CD14-positive monocyte (primary cell): ENCODE results near the gene HS3ST2. TPM values are rescaled to one million over a fixed set of nuclear protein-coding genes. Genes with fewer than 3 reads are reported as not detected.

Source experiments
- DNase-seq, 3 donors: peaks; one replicate each; pipeline ENCODE4 v3.0.0-alpha.2; 2011 to 2022
- H2AFZ ChIP-seq: 2 replicates; pipeline ENCODE4 v1.6.0; 2012; ENCODE audit warnings: mild to moderate bottlenecking, low read depth, low read length, inconsistent platforms; ENCODE audit not compliant: insufficient read depth, poor library complexity, severe bottlenecking
- H3K27ac ChIP-seq, 2 donors: 1 replicate in 1 of 2; 2 replicates in 1 of 2; pipeline ENCODE4 v1.5.1; 2012 to 2013; ENCODE audit warnings: low read length in 2 of 2, control low read depth in 1 of 2, inconsistent platforms in 1 of 2, low read depth in 1 of 2, mild to moderate bottlenecking in 1 of 2
- H3K27me3 ChIP-seq, 2 donors: one replicate each; pipeline versions ENCODE4 v1.6.0 to v1.6.1; 2011 to 2013; ENCODE audit warnings: low read length in 2 of 2; ENCODE audit not compliant: control insufficient read depth in 2 of 2, insufficient read depth in 2 of 2
- H3K36me3 ChIP-seq, 2 donors: replicated peaks in 1 of 2; 1 replicate in 1 of 2; 2 replicates in 1 of 2; pipeline versions ENCODE4 v1.5.1 to v1.6.1; 2012 to 2013; ENCODE audit warnings: low read length in 2 of 2, control low read depth in 1 of 2, inconsistent platforms in 1 of 2, mild to moderate bottlenecking in 1 of 2; ENCODE audit not compliant: insufficient read depth in 2 of 2, control insufficient read depth in 1 of 2
- H3K4me1 ChIP-seq, 2 donors: 1 replicate in 1 of 2; 2 replicates in 1 of 2; pipeline versions ENCODE4 v1.5.1 to v1.6.1; 2012 to 2013; ENCODE audit warnings: low read length in 2 of 2, control low read depth in 1 of 2, inconsistent platforms in 1 of 2, mild to moderate bottlenecking in 1 of 2, moderate library complexity in 1 of 2; ENCODE audit not compliant: insufficient read depth in 2 of 2, control insufficient read depth in 1 of 2
- H3K4me2 ChIP-seq: replicated peaks from 2 replicates; pipeline ENCODE3; 2012; ENCODE audit warnings: low read length, moderate library complexity, mild to moderate bottlenecking; ENCODE audit not compliant: poor library complexity, severe bottlenecking; ENCODE audit errors: extremely low read depth
- H3K4me3 ChIP-seq, 3 experiments: fragments of 200-600 bp in 1 of 3; sonication (generic) in 1 of 3; replicated peaks in 1 of 3; 1 replicate in 2 of 3; 2 replicates in 1 of 3; pipeline ENCODE4 v1.5.1; 2011 to 2013; ENCODE audit warnings: low read length in 3 of 3, mild to moderate bottlenecking in 3 of 3, control low read depth in 2 of 3, low read depth in 2 of 3, inconsistent platforms in 1 of 3, moderate library complexity in 1 of 3
- H3K79me2 ChIP-seq: 2 replicates; pipeline ENCODE4 v1.6.0; 2012; ENCODE audit warnings: mild to moderate bottlenecking, control low read depth, inconsistent platforms, low read length, moderate library complexity; ENCODE audit not compliant: insufficient read depth
- H3K9ac ChIP-seq: 2 replicates; pipeline ENCODE4 v1.6.0; 2017; ENCODE audit warnings: low read length, mild to moderate bottlenecking; ENCODE audit not compliant: insufficient read depth, poor library complexity, severe bottlenecking
- H3K9me3 ChIP-seq, 2 donors: replicated peaks in 1 of 2; 1 replicate in 1 of 2; 2 replicates in 1 of 2; pipeline versions ENCODE4 v1.5.1 to v1.6.1; 2012 to 2013; ENCODE audit warnings: low read length in 2 of 2, control low read depth in 1 of 2; ENCODE audit not compliant: control insufficient read depth in 1 of 2, insufficient read depth in 1 of 2
- H4K20me1 ChIP-seq: 2 replicates; pipeline ENCODE4 v1.6.0; 2012; ENCODE audit warnings: mild to moderate bottlenecking, low read length, control low read depth, moderate library complexity; ENCODE audit not compliant: insufficient read depth
- H3K27ac Mint-ChIP-seq, 7 donors: one replicate each; pipeline ENCODE4 v1.8.0; 2020; ENCODE audit warnings: mild to moderate bottlenecking in 7 of 7, mixed read lengths in 7 of 7, moderate library complexity in 6 of 7, inconsistent platforms in 2 of 7
- H3K27me3 Mint-ChIP-seq, 3 donors: one replicate each; pipeline ENCODE4 v1.8.0; 2021 to 2022; ENCODE audit warnings: low read depth in 3 of 3, mild to moderate bottlenecking in 3 of 3, mixed read lengths in 3 of 3, moderate library complexity in 3 of 3, inconsistent platforms in 1 of 3
- H3K36me3 Mint-ChIP-seq, 2 donors: one replicate each; pipeline ENCODE4 v1.8.0; 2020; ENCODE audit warnings: mixed read lengths in 2 of 2, inconsistent platforms in 1 of 2, mild to moderate bottlenecking in 1 of 2
- H3K4me1 Mint-ChIP-seq: one replicate; pipeline ENCODE4 v1.8.0; 2020; ENCODE audit warnings: mild to moderate bottlenecking, mixed read lengths
- H3K4me3 Mint-ChIP-seq, 2 donors: one replicate each; pipeline ENCODE4 v1.8.0; 2020; ENCODE audit warnings: mild to moderate bottlenecking in 2 of 2, mixed read lengths in 2 of 2, moderate library complexity in 1 of 2
- H3K9me3 Mint-ChIP-seq, 7 donors: one replicate each; pipeline ENCODE4 v1.8.0; 2020 to 2022; ENCODE audit warnings: mixed read lengths in 7 of 7, mild to moderate bottlenecking in 6 of 7, moderate library complexity in 6 of 7, inconsistent platforms in 2 of 7
- CTCF ChIP-seq: fragments of 200-600 bp; IDR thresholded peaks from one replicate; pipeline ENCODE4 v1.8.0; 2022; ENCODE audit warnings: antibody characterized with exemption, mild to moderate bottlenecking
- WGBS: methylation state at CpG from one replicate; pipeline ENCODE4 v1.1.5; 2013; ENCODE audit warnings: missing lambda C conversion rate; ENCODE audit not compliant: insufficient coverage; 5-methylcytosine and 5-hydroxymethylcytosine counted together
- intact Hi-C, 2 donors: fragments of 100-400 bp; cut with micrococcal nuclease; formaldehyde crosslinking; loops; one replicate each; pipeline versions ENCODE4 v1.15.0 to v1.15.1; 2023
- polyA plus RNA-seq, 3 donors: library from polyadenylated mRNA; depleted of rRNA in 1 of 3; unstranded in 2 of 3; stranded (reverse) in 1 of 3; fragments of 300-500 nt in 2 of 3; fragments of >200 nt in 1 of 3; fragmentation: Illumina TruSeq in 2 of 3; gene quantifications; 1 replicate in 2 of 3; 2 replicates in 1 of 3; pipeline ENCODE4 v1.2.3, GENCODE V29; 2012 to 2021

The HS3ST2 gene
- polyA plus RNA-seq, 3 donors: not detected

- Mint-ChIP-seq H3K36me3 (no peaks in the 10 kb centered on the region), H3K4me3 (no peak overlapping the region), H3K27me3 (peaks cover 5 to 15% (median 6%) of the 10 kb centered on the region in 3 donors), H3K27ac (no peak overlapping the region), H3K4me1 (no peaks in the 10 kb centered on the region), H3K9me3 (peaks cover 0 to 6% (median 1%) of the 10 kb centered on the region in 7 donors)
- Histone ChIP-seq H3K27me3 (peaks cover 0 to 3% of the 10 kb centered on the region in 2 donors), H3K4me1 (no peaks in the 10 kb centered on the region), H3K36me3 (no peaks in the 10 kb centered on the region), H4K20me1 (no peaks in the 10 kb centered on the region), H2AFZ (no peak overlapping the region), H3K79me2 (no peaks in the 10 kb centered on the region), H3K9me3 (no peaks in the 10 kb centered on the region), H3K9ac (no peak overlapping the region), H3K4me3 (no peak overlapping the region), H3K27ac (no peak overlapping the region), H3K4me2 (no peak overlapping the region)
- TF ChIP-seq CTCF: no peak
- intact Hi-C loops: no loop called here
- no peak for DNase-seq
These were observed 48.5 kb upstream of the HS3ST2 start for GRCh38 chr16:22765479-22765878.

DNA sequence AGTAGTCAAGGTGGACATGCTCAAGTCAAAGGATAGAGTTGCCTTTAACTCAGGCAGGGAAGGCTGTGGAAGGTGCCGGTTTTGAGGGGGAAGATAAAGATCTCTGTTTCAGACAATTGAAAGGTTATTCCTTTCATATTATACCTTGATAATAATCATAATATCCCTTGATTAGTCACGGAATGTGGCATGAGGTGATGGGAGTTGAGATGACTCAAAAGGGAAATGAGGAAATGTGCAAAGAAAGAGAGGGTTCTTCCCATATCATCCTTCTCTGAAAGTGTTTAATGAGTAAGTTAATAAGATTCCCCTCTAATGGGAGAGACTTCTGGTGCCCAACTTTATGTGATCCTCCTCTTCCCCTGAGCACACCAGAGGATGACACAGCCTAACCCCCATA, 43.1 kb upstream of the HS3ST2 start:
- intact Hi-C loops: no loop called here
- Histone ChIP-seq H2AFZ (no peak overlapping the region), H3K4me2 (no peak overlapping the region), H3K36me3 (no peaks in the 10 kb centered on the region), H3K79me2 (no peaks in the 10 kb centered on the region), H4K20me1 (no peaks in the 10 kb centered on the region), H3K9ac (no peak overlapping the region), H3K4me3 (no peak overlapping the region), H3K27me3 (peaks cover 4 to 9% of the 10 kb centered on the region in 2 donors), H3K27ac (no peak overlapping the region), H3K4me1 (no peaks in the 10 kb centered on the region), H3K9me3 (no peaks in the 10 kb centered on the region)
- no peak for DNase-seq
- Mint-ChIP-seq H3K36me3 (no peaks in the 10 kb centered on the region), H3K27me3 (peaks cover 7 to 26% (median 16%) of the 10 kb centered on the region in 3 donors), H3K4me1 (no peaks in the 10 kb centered on the region), H3K4me3 (no peak overlapping the region), H3K9me3 (peaks cover 0 to 6% (median 3%) of the 10 kb centered on the region in 7 donors), H3K27ac (no peak overlapping the region)
- no peak for TF ChIP-seq CTCF
- no CpG with 5 or more reads among the region's 2 CpGs for WGBS
